ENCODE measurements around the gene FANCC.

DNA sequence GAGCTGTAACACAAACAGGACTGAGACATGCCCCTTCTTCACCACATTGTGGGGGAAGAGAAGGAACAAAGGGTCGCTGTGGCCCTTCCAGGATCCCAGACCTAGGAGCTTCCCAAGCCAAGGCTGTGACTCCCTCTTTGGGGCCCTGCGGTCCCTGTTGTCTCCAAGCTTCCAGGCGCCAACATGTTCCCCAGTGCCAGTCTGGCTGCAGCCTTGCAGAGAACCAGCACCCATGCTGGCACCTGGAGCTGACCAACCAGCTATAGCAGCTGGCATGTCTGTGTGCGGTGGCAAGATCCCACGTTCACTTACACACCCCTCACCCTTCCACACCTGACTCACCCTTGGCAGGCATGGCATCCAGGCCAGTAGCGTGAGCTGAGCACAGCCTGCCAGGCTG is 20.7 kb upstream of the FANCC start:
- no peak for TF ChIP-seq POLR2A (IDR thresholded peaks at IDR 0.05)
- TF ChIP-seq, protein P1, sequence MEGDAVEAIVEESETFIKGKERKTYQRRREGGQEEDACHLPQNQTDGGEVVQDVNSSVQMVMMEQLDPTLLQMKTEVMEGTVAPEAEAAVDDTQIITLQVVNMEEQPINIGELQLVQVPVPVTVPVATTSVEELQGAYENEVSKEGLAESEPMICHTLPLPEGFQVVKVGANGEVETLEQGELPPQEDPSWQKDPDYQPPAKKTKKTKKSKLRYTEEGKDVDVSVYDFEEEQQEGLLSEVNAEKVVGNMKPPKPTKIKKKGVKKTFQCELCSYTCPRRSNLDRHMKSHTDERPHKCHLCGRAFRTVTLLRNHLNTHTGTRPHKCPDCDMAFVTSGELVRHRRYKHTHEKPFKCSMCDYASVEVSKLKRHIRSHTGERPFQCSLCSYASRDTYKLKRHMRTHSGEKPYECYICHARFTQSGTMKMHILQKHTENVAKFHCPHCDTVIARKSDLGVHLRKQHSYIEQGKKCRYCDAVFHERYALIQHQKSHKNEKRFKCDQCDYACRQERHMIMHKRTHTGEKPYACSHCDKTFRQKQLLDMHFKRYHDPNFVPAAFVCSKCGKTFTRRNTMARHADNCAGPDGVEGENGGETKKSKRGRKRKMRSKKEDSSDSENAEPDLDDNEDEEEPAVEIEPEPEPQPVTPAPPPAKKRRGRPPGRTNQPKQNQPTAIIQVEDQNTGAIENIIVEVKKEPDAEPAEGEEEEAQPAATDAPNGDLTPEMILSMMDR (IDR thresholded peaks at IDR 0.05), result no peak
